Measurements from ENCODE around the gene KAT8. TPM values are rescaled to one million over a fixed set of nuclear protein-coding genes. Genes with fewer than 3 reads are reported as not detected.

KAT8 gene
- total and polyA plus RNA-seq, 2 of the 13 experiments (the other 11 are each of a cell fraction or from before 2014, with no cell fraction given): 79.0 to 84.2 TPM

GRCh38 chr16:31117384-31118222 is at the start of gene KAT8 (continued):
- TF ChIP-seq MEF2D (CRISPR knock-in tag; IDR thresholded peaks at IDR 0.05) (peak; percentile 45; the same call in 1 of the 2 replicates), ZNF841 (CRISPR knock-in tag; IDR thresholded peaks at IDR 0.05; ENCODE audit: borderline replicate concordance) (no peak), ZFX (CRISPR knock-in tag; IDR thresholded peaks at IDR 0.05; ENCODE audit: low read depth) (peak; percentile 59), MIER2 (CRISPR knock-in tag; IDR thresholded peaks at IDR 0.05) (0 out of 2 replicates have a peak, but pooled peaks have one; percentile 31), SP1 (IDR thresholded peaks at IDR 0.05) (no peak), SP1 (CRISPR knock-in tag; IDR thresholded peaks at IDR 0.05) (peak; percentile 95), AGO1 (IDR thresholded peaks at IDR 0.05; ENCODE audit: low read depth, low read length, poor library complexity, severe bottlenecking) (peak; percentile 91), ZNF44 (CRISPR knock-in tag; IDR thresholded peaks at IDR 0.05) (peak; percentile 69; the same call in 1 of the 2 replicates), ZNF598 (CRISPR knock-in tag; IDR thresholded peaks at IDR 0.05; ENCODE audit: borderline replicate concordance) (peak; percentile 84), GTF3A (CRISPR knock-in tag; conservative IDR thresholded peaks at IDR 0.05) (no peak), NFE2L1 (CRISPR knock-in tag; IDR thresholded peaks at IDR 0.05; ENCODE audit: borderline replicate concordance) (no peak), MED13 (CRISPR knock-in tag; IDR thresholded peaks at IDR 0.05) (peak; percentile 72; the same call in 1 of the 2 replicates), SMARCC2 (IDR thresholded peaks at IDR 0.05) (no peak), ZNF280B (CRISPR knock-in tag; IDR thresholded peaks at IDR 0.05; ENCODE audit: borderline replicate concordance) (no peak), HDAC6 (IDR thresholded peaks at IDR 0.05; ENCODE audit: low read depth, low read length) (no peak), ZNF34 (CRISPR knock-in tag; IDR thresholded peaks at IDR 0.05; ENCODE audit: borderline replicate concordance) (0 out of 2 replicates have a peak, but pooled peaks have one; percentile 80), FOXO1 (CRISPR knock-in tag; IDR thresholded peaks at IDR 0.05) (peak; percentile 51; the same call in 1 of the 2 replicates), ZBTB26 (CRISPR knock-in tag; IDR thresholded peaks at IDR 0.05; ENCODE audit: borderline replicate concordance) (peak; percentile 39), SKI (IDR thresholded peaks at IDR 0.05; ENCODE audit: partially characterized antibody) (peak; percentile 13), HNRNPK (IDR thresholded peaks at IDR 0.05; ENCODE audit: low read depth, low read length, poor library complexity, severe bottlenecking) (peak; percentile 85)
- TF ChIP-seq, protein P1, sequence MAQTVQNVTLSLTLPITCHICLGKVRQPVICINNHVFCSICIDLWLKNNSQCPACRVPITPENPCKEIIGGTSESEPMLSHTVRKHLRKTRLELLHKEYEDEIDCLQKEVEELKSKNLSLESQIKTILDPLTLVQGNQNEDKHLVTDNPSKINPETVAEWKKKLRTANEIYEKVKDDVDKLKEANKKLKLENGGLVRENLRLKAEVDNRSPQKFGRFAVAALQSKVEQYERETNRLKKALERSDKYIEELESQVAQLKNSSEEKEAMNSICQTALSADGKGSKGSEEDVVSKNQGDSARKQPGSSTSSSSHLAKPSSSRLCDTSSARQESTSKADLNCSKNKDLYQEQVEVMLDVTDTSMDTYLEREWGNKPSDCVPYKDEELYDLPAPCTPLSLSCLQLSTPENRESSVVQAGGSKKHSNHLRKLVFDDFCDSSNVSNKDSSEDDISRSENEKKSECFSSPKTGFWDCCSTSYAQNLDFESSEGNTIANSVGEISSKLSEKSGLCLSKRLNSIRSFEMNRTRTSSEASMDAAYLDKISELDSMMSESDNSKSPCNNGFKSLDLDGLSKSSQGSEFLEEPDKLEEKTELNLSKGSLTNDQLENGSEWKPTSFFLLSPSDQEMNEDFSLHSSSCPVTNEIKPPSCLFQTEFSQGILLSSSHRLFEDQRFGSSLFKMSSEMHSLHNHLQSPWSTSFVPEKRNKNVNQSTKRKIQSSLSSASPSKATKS (CRISPR knock-in tag; IDR thresholded peaks at IDR 0.05): no peak
- TF ChIP-seq, protein P2, sequence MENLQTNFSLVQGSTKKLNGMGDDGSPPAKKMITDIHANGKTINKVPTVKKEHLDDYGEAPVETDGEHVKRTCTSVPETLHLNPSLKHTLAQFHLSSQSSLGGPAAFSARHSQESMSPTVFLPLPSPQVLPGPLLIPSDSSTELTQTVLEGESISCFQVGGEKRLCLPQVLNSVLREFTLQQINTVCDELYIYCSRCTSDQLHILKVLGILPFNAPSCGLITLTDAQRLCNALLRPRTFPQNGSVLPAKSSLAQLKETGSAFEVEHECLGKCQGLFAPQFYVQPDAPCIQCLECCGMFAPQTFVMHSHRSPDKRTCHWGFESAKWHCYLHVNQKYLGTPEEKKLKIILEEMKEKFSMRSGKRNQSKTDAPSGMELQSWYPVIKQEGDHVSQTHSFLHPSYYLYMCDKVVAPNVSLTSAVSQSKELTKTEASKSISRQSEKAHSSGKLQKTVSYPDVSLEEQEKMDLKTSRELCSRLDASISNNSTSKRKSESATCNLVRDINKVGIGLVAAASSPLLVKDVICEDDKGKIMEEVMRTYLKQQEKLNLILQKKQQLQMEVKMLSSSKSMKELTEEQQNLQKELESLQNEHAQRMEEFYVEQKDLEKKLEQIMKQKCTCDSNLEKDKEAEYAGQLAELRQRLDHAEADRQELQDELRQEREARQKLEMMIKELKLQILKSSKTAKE (CRISPR knock-in tag; IDR thresholded peaks at IDR 0.05; ENCODE audit: borderline replicate concordance): peak; percentile 65

Data from HepG2 (cell line).